GM19351 (cell line): Measurements from ENCODE around the gene RPP25.
"Not testable (repeated sequence)": the region's sequence is repeated elsewhere in the genome, so short reads cannot be mapped to it uniquely, and the experiment has no call there.

ENCODE experiments used
- ATAC-seq: cut with Tn5 transposase; IDR thresholded peaks from one replicate; pipeline ENCODE4 v1.9.1; 2021; ENCODE audit warnings: mild to moderate bottlenecking, moderate library complexity; ENCODE audit not compliant: unreplicated experiment

RPP25 gene

DNA sequence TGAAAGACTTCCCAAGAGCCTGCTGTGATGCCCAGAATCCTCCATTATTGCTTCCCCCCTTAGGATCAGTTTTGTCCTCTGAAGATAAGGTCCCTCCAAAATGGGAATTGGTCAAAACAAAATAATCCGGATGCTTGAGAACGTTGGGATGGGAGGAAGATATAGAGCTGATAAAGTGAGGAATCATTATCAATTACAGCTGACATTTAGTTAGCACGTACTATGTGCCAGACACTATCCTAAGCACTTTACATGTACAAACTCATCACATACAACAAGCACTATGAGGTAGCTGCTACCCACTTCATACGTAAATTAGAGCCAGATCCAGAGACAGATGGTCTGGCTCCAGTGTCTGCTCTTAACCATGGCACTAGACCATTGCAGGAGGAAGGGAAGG lies 6.6 kb upstream of the RPP25 start:
- ATAC-seq = no peak

- no peak for ATAC-seq
These were observed 6.1 kb upstream of the RPP25 start for GRCh38 chr15:74962671-74963070.

DNA sequence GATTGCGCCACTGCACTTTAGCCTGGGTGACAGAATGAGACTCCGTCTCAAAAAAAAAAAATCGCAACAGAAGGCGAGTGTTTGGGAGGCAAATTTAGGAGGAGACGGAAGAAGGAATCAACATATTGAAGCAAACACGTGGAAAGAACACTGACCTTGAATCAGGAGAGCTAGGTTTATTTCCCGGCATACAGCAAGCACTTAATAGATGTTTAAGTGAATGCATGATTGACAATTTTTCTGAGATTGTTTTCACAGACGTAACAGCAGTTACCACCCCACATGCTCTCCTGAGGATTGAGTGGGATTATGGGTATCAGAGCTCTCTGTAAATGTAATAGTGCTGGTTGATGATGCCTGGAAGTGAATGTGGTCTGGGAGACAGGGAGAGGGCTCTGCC lies 5.6 kb upstream of the RPP25 start:
- no peak for ATAC-seq

- no peak for ATAC-seq
These were observed 5.0 kb upstream of the RPP25 start for GRCh38 chr15:74961616-74962015.

- no peak for ATAC-seq
These were observed 4.5 kb upstream of the RPP25 start for GRCh38 chr15:74960995-74961588.

DNA sequence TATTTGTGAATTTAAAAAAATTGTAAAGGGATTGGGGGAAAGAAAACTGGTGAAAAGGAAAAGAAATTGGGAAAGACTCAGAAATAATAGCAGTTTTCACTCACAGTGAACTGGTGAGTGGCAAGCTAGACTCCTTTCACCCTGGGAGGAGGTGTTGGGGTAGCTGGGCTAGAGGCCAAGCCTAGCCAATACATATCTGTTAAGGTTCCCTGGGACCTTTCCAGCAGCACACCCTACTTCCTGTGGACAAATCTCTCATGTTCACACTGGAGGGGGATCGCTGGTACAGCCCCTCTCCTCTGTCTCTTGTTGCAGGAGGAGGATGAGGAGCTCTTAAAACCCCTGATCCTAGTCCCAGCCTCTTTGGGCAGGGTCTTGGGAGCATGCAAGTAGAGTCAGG lies 3.7 kb upstream of the RPP25 start:
- ATAC-seq = no peak

GRCh38 chr15:74959586-74959939 lies 3.0 kb upstream of the RPP25 start:
- ATAC-seq = no peak

DNA sequence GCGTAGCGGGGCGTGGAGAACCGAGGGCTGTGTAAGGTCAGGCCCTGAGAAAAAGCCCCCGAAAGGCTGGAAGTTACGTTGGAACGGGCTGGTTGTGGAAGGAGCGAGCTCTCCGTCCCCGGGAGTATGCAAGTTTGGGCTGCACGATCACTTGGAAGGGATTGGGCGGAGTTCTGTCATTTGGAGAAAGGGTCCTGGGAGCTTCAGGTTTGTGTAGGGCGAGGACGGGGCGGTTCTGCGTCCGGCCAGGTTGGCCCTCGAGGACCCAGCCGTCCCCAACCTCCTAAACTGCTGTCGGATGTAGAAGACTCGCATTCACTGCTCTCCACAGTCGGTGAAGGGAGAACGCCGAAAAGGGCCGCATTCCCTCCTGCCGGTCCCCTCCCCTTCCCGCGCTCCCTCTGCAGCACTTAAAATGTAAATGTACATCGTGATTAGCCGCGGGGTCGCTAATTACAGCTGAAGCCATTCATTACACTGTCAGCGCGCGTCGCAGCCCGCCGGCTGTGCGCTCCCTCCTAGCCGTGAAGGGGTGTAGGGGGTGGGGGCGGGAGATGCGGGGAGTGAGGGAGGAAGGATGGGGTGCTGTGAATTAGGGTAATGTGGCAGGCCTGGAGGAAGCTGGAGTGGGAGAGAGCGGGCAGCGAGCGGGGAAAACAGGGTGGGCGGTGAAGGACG lies 2.5 kb upstream of the RPP25 start:
- no peak for ATAC-seq

DNA sequence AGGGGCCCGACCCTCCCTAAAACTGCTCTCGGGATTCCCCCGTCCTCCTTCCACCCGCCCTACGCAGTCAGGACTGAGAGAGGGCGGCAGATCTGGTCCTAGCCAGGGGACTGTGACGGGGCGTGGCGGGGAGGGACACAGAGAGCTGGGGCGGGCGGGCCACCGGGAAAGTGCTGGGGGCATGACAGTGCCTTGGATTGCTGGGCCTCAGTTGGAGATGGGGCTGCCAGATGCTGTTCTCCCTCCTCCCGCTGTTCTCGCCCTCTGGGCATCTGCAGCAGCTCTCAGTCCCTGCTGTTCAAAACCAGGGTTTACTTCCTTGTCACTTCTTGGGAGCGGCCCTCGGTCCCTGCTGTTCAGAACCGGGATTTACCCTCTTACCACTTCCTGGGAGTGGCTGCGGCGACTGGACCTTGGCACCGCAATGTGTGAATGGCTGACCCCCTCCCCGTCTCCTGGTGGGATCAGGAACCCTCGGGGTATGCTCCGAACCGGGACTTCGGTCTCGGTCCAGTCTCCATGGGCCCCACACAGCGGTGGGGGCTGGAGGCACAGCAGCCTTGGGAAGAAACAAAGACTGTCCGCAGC lies 1.8 kb upstream of the RPP25 start:
- ATAC-seq = no peak

DNA sequence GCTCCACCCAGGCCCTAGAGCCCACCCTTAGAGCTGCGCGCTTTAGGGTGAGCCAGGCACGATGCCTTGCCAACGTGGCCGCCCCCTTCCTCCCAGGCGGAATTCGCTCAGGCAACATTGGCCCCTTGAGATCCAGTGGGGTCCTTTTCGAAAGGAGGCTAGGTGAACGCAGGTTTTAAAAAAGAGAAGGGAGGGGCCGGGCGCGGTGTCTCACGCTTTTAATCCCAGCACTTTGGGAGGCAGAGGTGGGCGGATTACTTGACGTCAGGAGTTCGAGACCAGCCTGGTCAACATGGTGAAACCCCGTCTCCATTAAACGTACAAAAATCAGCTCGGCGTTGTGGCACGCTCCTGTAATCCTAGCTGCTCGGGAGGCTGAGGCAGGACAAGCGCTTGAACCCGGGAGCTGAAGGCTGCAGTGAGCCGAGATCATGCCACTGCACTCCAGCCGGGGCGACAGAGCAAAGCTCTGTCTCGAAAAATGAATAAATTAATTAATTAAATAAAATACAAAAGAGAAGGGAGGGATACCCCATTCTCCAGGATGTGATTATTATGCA lies 984 bp upstream of the RPP25 start:
- no peak for ATAC-seq

GRCh38 chr15:74955796-74956647 lies 550 bp downstream of the RPP25 start:
- ATAC-seq = peak; percentile 53

GRCh38 chr15:74955017-74955416 lies 1.6 kb downstream of the RPP25 start:
- no peak for ATAC-seq

- no peak for ATAC-seq
These were observed 2.1 kb downstream of the RPP25 start for GRCh38 chr15:74954515-74954914.

- no peak for ATAC-seq
These were observed 5.6 kb downstream of the RPP25 start for GRCh38 chr15:74951006-74951405.

DNA sequence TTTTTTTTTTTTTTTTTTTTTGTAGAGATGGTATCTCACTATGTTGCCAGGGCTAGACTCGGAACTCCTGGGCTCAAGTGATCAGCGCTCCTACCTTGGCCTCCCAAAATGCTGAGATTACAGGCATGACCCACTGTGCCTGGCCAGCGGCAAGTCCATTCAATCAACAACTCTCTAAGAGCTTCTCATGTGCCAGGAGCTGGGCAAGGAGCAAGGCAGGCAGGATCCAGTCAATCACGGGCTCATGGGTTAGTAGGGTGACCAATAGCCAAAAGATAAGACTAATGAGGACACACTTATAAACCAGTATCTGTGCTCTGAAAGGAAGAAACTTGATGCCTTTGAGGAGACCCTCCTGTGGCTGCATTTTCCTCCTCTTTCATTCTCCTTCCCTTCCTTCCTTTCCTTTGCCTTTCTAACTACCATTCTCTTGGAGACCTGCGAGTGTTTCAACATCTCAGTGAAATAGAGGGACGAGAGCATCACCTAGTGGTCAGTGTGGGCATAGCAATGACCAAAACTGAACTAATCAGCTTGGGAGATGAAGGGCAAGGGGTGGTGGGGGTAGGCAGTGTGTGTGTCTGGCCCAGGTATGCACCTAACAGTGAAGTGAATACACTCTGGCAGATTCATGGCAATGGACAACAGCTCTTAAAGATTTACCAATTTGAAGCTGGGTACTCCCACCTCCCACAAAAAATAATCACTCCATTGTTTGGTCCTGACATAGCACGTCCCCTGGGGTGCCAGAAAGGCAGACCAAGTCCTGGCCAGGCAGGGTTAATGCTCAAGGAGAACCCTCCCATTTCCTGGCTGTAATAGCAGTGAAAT lies 6.3 kb downstream of the RPP25 start:
- ATAC-seq = no peak

DNA sequence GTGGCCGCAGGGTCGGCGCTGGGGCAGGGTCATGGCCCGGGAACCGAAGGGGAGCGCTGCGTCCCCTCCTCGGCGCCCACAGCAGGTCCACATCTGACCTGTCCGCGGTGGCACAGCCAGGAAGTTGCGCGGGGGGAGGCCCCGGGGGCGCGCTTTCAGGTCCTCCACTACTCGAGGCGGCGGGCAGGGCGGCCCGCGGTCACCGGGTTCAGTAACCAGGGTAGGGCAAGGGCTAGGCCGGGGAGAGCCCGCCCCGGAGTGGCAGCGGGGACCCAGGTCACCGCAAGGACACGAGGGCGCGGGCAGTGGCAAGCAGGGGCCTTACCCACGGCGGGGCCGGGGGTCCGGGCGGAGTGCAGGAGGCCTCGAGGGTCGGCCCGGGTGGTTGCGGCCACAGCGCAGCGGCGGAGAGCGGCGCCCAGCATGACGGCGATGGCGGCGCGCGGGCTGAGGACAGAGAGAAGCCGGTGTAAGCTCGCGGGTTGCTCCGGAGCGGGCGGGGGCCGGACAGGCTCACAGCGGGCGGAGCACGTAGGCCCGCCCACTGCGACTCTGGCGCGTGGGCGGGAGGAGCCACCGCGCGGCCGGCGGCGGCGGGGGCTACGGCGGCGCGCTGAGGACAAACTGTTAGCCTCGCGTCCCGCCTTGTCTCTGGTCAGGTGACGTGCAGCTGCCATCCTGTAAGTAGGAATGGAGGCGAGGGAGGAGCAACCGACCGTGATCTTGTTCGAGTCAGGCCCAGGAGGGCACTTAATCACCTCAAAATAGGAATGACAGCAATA lies 18.8 kb downstream of the RPP25 start, which contains the start of gene COX5A:
COX5A (minus strand) TSS at position 484 of the 782 bp plus-strand sequence; CDS start at position 425, 59 bp downstream.
- peak; percentile 89 for ATAC-seq

GRCh38 chr15:74937272-74937589 lies 19.3 kb downstream of the RPP25 start:
- no peak for ATAC-seq

- not testable (repeated sequence) for ATAC-seq
These were observed 21.4 kb downstream of the RPP25 start for GRCh38 chr15:74935193-74935592.

GRCh38 chr15:74933573-74933972 lies 23.0 kb downstream of the RPP25 start:
- no peak for ATAC-seq

DNA sequence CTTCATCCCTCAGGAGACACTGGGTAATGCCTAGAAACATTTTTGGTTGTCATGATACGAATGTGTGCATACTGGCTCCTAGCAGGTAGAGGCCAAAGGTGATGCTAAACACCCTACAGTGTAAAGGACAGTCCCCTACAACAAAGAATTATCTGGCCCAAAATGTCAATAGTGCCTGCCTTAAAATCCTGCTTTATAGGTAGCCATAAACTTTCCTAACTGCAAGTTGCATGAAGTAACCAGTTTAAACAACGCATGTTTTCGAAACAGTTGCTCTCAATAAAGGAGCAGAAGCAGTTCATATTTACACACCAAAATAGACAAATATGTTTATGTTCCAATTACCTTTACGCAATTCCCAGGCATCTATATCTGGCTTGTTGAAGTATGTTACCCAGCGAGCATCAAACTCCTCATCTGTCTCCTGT lies 27.8 kb downstream of the RPP25 start:
- ATAC-seq = no peak
